ENCODE data around the gene KY.
A peak's percentile ranks its signal among the peaks of the same experiment; 100 is the strongest.

- TF ChIP-seq CTCF (IDR thresholded peaks at IDR 0.05; ENCODE audit: low read depth, low read length) = peak; percentile 85
- TF ChIP-seq MYC (IDR thresholded peaks at IDR 0.05; ENCODE audit: low read depth, low read length) = no peak
Observed at GRCh38 chr3:134600685-134601463, 49.9 kb downstream of the KY start.
